B cell (primary cell): ENCODE data around the gene ADAMTS2. TPM values are rescaled to one million over a fixed set of nuclear protein-coding genes. Genes with fewer than 3 reads are reported as not detected.

ENCODE experiments used
- ATAC-seq: fragments of 200-7000 bp; cut with Tn5 transposase; one replicate; pipeline ENCODE4 v1.10.0; 2021; ENCODE audit warnings: low read depth, mild to moderate bottlenecking, moderate number of reproducible peaks, moderate library complexity
- CTCF ChIA-PET: fragments of 350-600 bp; sonication (Branson Sonifier 250); formaldehyde crosslinking; loops from one replicate; lab custom pipeline; 2021; ENCODE audit warnings: antibody characterized with exemption, inconsistent platforms; lab: Charles Lee
- POLR2A ChIA-PET: fragments of 350-600 bp; sonication (Branson Sonifier 250); formaldehyde crosslinking; loops from one replicate; lab custom pipeline; 2021; ENCODE audit warnings: antibody characterized with exemption; lab: Charles Lee
- DNase-seq: peaks from one replicate; pipeline ENCODE4 v3.0.0; 2013
- H2AFZ ChIP-seq: 2 replicates; pipeline ENCODE4 v1.6.1; 2012; ENCODE audit warnings: mild to moderate bottlenecking, low read depth, low read length; ENCODE audit not compliant: insufficient read depth, poor library complexity, severe bottlenecking
- H3K27ac ChIP-seq, 2 donors: 1 replicate in 1 of 2; 2 replicates in 1 of 2; pipeline ENCODE4 v1.5.1; 2012 to 2013; ENCODE audit warnings: low read length in 2 of 2, mild to moderate bottlenecking in 2 of 2, moderate library complexity in 1 of 2
- H3K27me3 ChIP-seq, 4 experiments: fragments of 200-600 bp in 1 of 4; sonication (generic) in 1 of 4; replicated peaks in 1 of 4; 1 replicate in 2 of 4; 2 replicates in 2 of 4; pipeline versions ENCODE4 v1.6.1 to v1.7.0; 2013 to 2016; ENCODE audit warnings: low read length in 3 of 4, mild to moderate bottlenecking in 2 of 4, mixed read lengths in 1 of 4, moderate library complexity in 1 of 4; ENCODE audit not compliant: insufficient read depth in 4 of 4, control insufficient read depth in 3 of 4; ENCODE audit errors: control extremely low read depth in 1 of 4
- H3K36me3 ChIP-seq, 2 experiments: replicated peaks in 1 of 2; 1 replicate in 1 of 2; 2 replicates in 1 of 2; pipeline versions ENCODE4 v1.6.1 to v1.7.1; 2013; ENCODE audit warnings: low read length in 1 of 2; ENCODE audit not compliant: insufficient read depth in 2 of 2, control insufficient read depth in 1 of 2; ENCODE audit errors: control extremely low read depth in 1 of 2, extremely low read depth in 1 of 2
- H3K4me1 ChIP-seq, 2 donors: fragments of 200-600 bp in 1 of 2; sonication (generic) in 1 of 2; 1 replicate in 1 of 2; 2 replicates in 1 of 2; pipeline versions ENCODE4 v1.5.1 to v1.6.1; 2013 to 2017; ENCODE audit warnings: low read length in 2 of 2; ENCODE audit not compliant: control insufficient read depth in 2 of 2, insufficient read depth in 2 of 2
- H3K4me2 ChIP-seq: replicated peaks from 2 replicates; pipeline ENCODE3; 2012; ENCODE audit warnings: mild to moderate bottlenecking, low read depth, low read length; ENCODE audit not compliant: poor library complexity, severe bottlenecking
- H3K4me3 ChIP-seq, 5 experiments: fragments of 200-600 bp in 1 of 5; sonication (generic) in 1 of 5; 1 replicate in 3 of 5; 2 replicates in 2 of 5; pipeline versions ENCODE4 v1.5.1 to v1.7.0; 2011 to 2016; ENCODE audit warnings: low read length in 4 of 5, mild to moderate bottlenecking in 4 of 5, low read depth in 2 of 5, control low read depth in 1 of 5, moderate library complexity in 1 of 5; ENCODE audit not compliant: insufficient read depth in 1 of 5; ENCODE audit errors: control extremely low read depth in 1 of 5, extremely low read depth in 1 of 5
- H3K79me2 ChIP-seq: fragments of 200-600 bp; sonication (generic); one replicate; pipeline ENCODE4 v1.6.0; 2016; ENCODE audit warnings: low read length; ENCODE audit not compliant: control insufficient read depth, insufficient read depth
- H3K9ac ChIP-seq: fragments of 200-600 bp; sonication (generic); 2 replicates; pipeline ENCODE4 v1.6.1; 2017; ENCODE audit warnings: mild to moderate bottlenecking, low read length, moderate library complexity
- H3K9me3 ChIP-seq, 3 donors: one replicate each; pipeline versions ENCODE4 v1.6.1 to v1.7.1; 2013; ENCODE audit warnings: low read length in 2 of 3; ENCODE audit not compliant: control insufficient read depth in 2 of 3, insufficient read depth in 1 of 3; ENCODE audit errors: control extremely low read depth in 1 of 3
- H4K20me1 ChIP-seq: 2 replicates; pipeline ENCODE4 v1.6.0; 2012; ENCODE audit warnings: mild to moderate bottlenecking, low read length; ENCODE audit not compliant: insufficient read depth, control insufficient read depth, poor library complexity, severe bottlenecking
- H3K27ac Mint-ChIP-seq: one replicate; pipeline ENCODE4 v1.8.0; 2021; ENCODE audit warnings: mixed read lengths
- H3K27me3 Mint-ChIP-seq: one replicate; pipeline ENCODE4 v1.8.0; 2021; ENCODE audit warnings: mixed read lengths
- H3K4me1 Mint-ChIP-seq: one replicate; pipeline ENCODE4 v1.8.0; 2021; ENCODE audit warnings: mixed read lengths
- H3K4me3 Mint-ChIP-seq: one replicate; pipeline ENCODE4 v1.8.0; 2021; ENCODE audit warnings: mixed read lengths
- H3K9me3 Mint-ChIP-seq: one replicate; pipeline ENCODE4 v1.8.0; 2022; ENCODE audit warnings: mixed read lengths; ENCODE audit not compliant: insufficient read depth
- CTCF ChIP-seq: fragments of 200-600 bp; IDR thresholded peaks from one replicate; pipeline ENCODE4 v1.8.0; 2022; ENCODE audit warnings: antibody characterized with exemption, mild to moderate bottlenecking
- EZH2 ChIP-seq: IDR thresholded peaks from 2 replicates; pipeline ENCODE4 v1.6.1; 2012; ENCODE audit warnings: borderline replicate concordance, low read depth, mild to moderate bottlenecking, moderate library complexity, low read length; ENCODE audit not compliant: insufficient read depth, poor library complexity, severe bottlenecking
- WGBS: methylation state at CpG from one replicate; pipeline ENCODE4 v1.1.5; 2013; ENCODE audit warnings: missing lambda C conversion rate; ENCODE audit not compliant: insufficient coverage; 5-methylcytosine and 5-hydroxymethylcytosine counted together
- intact Hi-C: fragments of 100-400 bp; cut with micrococcal nuclease; formaldehyde crosslinking; loops from one replicate; pipeline ENCODE4 v1.10.0; 2022
- polyA plus RNA-seq: library from polyadenylated mRNA; depleted of rRNA; stranded (reverse); fragments of >200 nt; gene quantifications from 2 replicates; pipeline ENCODE4 v1.2.3, GENCODE V29; 2012
- total RNA-seq, 2 donors: library from RNA; stranded (reverse); fragments of 120-200 nt in 1 of 2; gene quantifications; 1 replicate in 1 of 2; 2 replicates in 1 of 2; pipeline versions ENCODE4 v1.2.3 to v1.2.4, GENCODE V29; 2013 to 2022

The ADAMTS2 gene
- total and polyA plus RNA-seq, 2 donors (not counting 1 experiment from before 2014, with no cell fraction given): not detected

- Mint-ChIP-seq H3K4me3 (no peak overlapping the region), H3K27ac (no peak overlapping the region), H3K4me1 (no peaks in the 10 kb centered on the region), H3K27me3 (no peaks in the 10 kb centered on the region), H3K9me3 (no peaks in the 10 kb centered on the region)
- CTCF ChIA-PET: no interaction called here
- POLR2A ChIA-PET: no interaction called here
- Histone ChIP-seq H3K9ac (no peak overlapping the region), H3K4me3 (no peak overlapping the region), H3K9me3 (peaks cover 0 to 81% (median 0%) of the 10 kb centered on the region in 3 donors), H4K20me1 (no peaks in the 10 kb centered on the region), H3K27ac (no peak overlapping the region), H3K36me3 (no peaks in the 10 kb centered on the region), H3K4me2 (no peak overlapping the region), H3K27me3 (peaks cover 0 to 2% (median 0%) of the 10 kb centered on the region in 4 experiments), H3K4me1 (no peaks in the 10 kb centered on the region), H2AFZ (no peak overlapping the region), H3K79me2 (no peaks in the 10 kb centered on the region)
- intact Hi-C loops: no loop called here
- ATAC-seq (no peak), DNase-seq (no peak)
- WGBS: 75% methylated on average over 69 of the region's 75 CpGs
- TF ChIP-seq CTCF: no peak
- TF ChIP-seq EZH2: no peak
Observed at GRCh38 chr5:179120951-179121666, 224.2 kb downstream of the ADAMTS2 start.

DNA sequence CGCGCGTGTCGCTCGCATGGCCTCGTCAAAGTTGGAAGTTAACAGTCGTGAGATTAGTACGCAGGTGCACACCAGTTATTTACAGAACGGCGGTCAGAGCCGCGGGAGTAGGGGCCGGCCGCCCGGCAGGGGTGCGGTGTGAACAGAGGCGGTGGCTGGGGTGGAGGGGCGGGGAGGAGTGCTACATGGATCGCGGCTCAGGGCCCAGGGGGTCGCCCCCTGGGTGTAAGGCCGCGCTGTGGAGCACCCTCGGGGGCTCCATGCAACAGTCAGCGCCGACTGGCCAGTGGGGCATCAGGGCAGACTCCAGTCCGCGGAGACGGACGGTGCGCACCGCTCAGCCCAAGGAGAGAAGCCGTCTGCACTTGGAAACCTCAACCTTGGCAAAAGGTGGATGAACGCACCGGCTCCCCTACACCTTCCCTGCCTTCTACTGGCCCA, 224.8 kb downstream of the ADAMTS2 start:
- no peak overlapping the region for H3K27ac Mint-ChIP-seq
- Histone ChIP-seq H3K4me1 (no peaks in the 10 kb centered on the region), H2AFZ (no peak overlapping the region), H3K9ac (no peak overlapping the region), H3K9me3 (peaks cover 0 to 82% (median 0%) of the 10 kb centered on the region in 3 donors), H3K4me3 (no peak overlapping the region), H3K36me3 (no peaks in the 10 kb centered on the region), H4K20me1 (no peaks in the 10 kb centered on the region), H3K27ac (no peak overlapping the region), H3K79me2 (no peaks in the 10 kb centered on the region), H3K27me3 (peaks cover 0 to 2% (median 0%) of the 10 kb centered on the region in 4 experiments), H3K4me2 (no peak overlapping the region)
- no peaks in the 10 kb centered on the region for H3K27me3 Mint-ChIP-seq
- H3K9me3 Mint-ChIP-seq: no peaks in the 10 kb centered on the region
- H3K4me1 Mint-ChIP-seq: no peaks in the 10 kb centered on the region
- TF ChIP-seq CTCF: no peak
- TF ChIP-seq EZH2: no peak
- no peak overlapping the region for H3K4me3 Mint-ChIP-seq
- DNase-seq (no peak), ATAC-seq (no peak)
- intact Hi-C loops: no loop called here
- POLR2A ChIA-PET: no interaction called here
- CTCF ChIA-PET: no interaction called here
- 93% methylated on average over 35 of the region's 35 CpGs for WGBS
